Lower lobe of right lung (tissue), 2 donors: ENCODE results near the gene PPP1R36. TPM values are rescaled to one million over a fixed set of nuclear protein-coding genes. Genes with fewer than 3 reads are reported as not detected.

Source experiments
- ATAC-seq, 2 donors: fragments of 200-7000 bp; cut with Tn5 transposase; one replicate each; pipeline ENCODE4 v1.9.1; 2020 to 2022; ENCODE audit warnings: mild to moderate bottlenecking in 2 of 2, moderate library complexity in 2 of 2
- DNase-seq: peaks from one replicate; pipeline ENCODE4 v3.0.0-alpha.2; 2020
- H3K27ac ChIP-seq: fragments of 200-600 bp; one replicate; pipeline ENCODE4 v1.8.0; 2022
- H3K27me3 ChIP-seq: fragments of 200-600 bp; one replicate; pipeline ENCODE4 v1.8.0; 2022; ENCODE audit warnings: low read depth
- H3K36me3 ChIP-seq: fragments of 200-600 bp; one replicate; pipeline ENCODE4 v1.8.0; 2022; ENCODE audit warnings: mild to moderate bottlenecking
- H3K4me1 ChIP-seq: fragments of 200-600 bp; one replicate; pipeline ENCODE4 v1.8.0; 2022
- H3K4me3 ChIP-seq: fragments of 200-600 bp; one replicate; pipeline ENCODE4 v1.8.0; 2022; ENCODE audit warnings: mild to moderate bottlenecking
- H3K9me3 ChIP-seq: fragments of 200-600 bp; one replicate; pipeline ENCODE4 v1.8.0; 2022
- intact Hi-C: fragments of 100-400 bp; cut with DNase I; formaldehyde crosslinking; loops from one replicate; pipeline ENCODE4 v1.11.0; 2022
- total RNA-seq: library from RNA; stranded (reverse); fragmentation: NEBNext Ultra II Directional; extraction: Animal tissue kit (Norgen Biotek cat#: 25700); gene quantifications from one replicate; pipeline ENCODE4 v1.2.1, GENCODE V29; 2021
- TF ChIP-seq, protein P1 (sequence below): fragments of 200-600 bp; IDR thresholded peaks from one replicate; pipeline ENCODE4 v1.8.0; 2022; ENCODE audit warnings: antibody characterized with exemption, mild to moderate bottlenecking
- donor health status: DM: no; HTN: yes; CAD: no; lungs with severe emphysema.

PPP1R36 gene
- total RNA-seq, 1 donor from 2014 or later: 0.97 TPM

DNA sequence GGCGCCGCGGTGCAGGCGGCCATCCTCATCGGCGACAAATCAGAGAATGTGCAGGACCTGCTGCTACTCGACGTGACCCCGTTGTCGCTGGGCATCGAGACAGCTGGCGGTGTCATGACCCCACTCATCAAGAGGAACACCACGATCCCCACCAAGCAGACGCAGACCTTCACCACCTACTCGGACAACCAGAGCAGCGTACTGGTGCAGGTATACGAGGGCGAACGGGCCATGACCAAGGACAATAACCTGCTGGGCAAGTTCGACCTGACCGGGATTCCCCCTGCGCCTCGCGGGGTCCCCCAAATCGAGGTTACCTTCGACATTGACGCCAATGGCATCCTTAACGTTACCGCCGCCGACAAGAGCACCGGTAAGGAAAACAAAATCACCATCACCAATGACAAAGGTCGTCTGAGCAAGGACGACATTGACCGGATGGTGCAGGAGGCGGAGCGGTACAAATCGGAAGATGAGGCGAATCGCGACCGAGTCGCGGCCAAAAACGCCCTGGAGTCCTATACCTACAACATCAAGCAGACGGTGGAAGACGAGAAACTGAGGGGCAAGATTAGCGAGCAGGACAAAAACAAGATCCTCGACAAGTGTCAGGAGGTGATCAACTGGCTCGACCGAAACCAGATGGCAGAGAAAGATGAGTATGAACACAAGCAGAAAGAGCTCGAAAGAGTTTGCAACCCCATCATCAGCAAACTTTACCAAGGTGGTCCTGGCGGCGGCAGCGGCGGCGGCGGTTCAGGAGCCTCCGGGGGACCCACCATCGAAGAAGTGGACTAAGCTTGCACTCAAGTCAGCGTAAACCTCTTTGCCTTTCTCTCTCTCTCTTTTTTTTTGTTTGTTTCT, 7.6 kb upstream of the PPP1R36 start:
- TF ChIP-seq, protein P1, sequence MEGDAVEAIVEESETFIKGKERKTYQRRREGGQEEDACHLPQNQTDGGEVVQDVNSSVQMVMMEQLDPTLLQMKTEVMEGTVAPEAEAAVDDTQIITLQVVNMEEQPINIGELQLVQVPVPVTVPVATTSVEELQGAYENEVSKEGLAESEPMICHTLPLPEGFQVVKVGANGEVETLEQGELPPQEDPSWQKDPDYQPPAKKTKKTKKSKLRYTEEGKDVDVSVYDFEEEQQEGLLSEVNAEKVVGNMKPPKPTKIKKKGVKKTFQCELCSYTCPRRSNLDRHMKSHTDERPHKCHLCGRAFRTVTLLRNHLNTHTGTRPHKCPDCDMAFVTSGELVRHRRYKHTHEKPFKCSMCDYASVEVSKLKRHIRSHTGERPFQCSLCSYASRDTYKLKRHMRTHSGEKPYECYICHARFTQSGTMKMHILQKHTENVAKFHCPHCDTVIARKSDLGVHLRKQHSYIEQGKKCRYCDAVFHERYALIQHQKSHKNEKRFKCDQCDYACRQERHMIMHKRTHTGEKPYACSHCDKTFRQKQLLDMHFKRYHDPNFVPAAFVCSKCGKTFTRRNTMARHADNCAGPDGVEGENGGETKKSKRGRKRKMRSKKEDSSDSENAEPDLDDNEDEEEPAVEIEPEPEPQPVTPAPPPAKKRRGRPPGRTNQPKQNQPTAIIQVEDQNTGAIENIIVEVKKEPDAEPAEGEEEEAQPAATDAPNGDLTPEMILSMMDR: no peak
- DNase-seq: no peak
- Histone ChIP-seq H3K9me3 (peaks cover 7% of the 10 kb centered on the region), H3K27ac (no peak overlapping the region), H3K4me3 (peak overlapping the region; percentile 78), H3K36me3 (no peaks in the 10 kb centered on the region), H3K4me1 (peaks cover 4% of the 10 kb centered on the region), H3K27me3 (peaks cover 10% of the 10 kb centered on the region)
- ATAC-seq: no peak
- intact Hi-C loops: no loop called here

DNA sequence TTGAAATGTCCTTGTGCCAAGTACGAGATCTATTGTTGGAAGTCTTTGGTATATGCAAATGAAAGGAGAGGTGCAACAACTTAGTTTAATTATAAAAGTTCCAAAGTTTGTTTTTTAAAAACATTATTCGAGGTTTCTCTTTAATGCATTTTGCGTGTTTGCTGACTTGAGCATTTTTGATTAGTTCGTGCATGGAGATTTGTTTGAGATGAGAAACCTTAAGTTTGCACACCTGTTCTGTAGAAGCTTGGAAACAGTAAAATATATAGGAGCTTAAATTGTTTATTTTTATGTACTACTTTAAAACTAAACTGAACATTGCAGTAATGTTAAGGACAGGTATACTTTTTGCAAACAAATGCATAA, 6.9 kb upstream of the PPP1R36 start:
- intact Hi-C loops: no loop called here
- Histone ChIP-seq H3K27me3 (peaks cover 10% of the 10 kb centered on the region), H3K4me1 (peaks cover 4% of the 10 kb centered on the region), H3K4me3 (peak overlapping the region; percentile 78), H3K36me3 (no peaks in the 10 kb centered on the region), H3K27ac (no peak overlapping the region), H3K9me3 (peaks cover 7% of the 10 kb centered on the region)
- TF ChIP-seq, protein P1: no peak
- DNase-seq (no peak), ATAC-seq (no peak)

DNA sequence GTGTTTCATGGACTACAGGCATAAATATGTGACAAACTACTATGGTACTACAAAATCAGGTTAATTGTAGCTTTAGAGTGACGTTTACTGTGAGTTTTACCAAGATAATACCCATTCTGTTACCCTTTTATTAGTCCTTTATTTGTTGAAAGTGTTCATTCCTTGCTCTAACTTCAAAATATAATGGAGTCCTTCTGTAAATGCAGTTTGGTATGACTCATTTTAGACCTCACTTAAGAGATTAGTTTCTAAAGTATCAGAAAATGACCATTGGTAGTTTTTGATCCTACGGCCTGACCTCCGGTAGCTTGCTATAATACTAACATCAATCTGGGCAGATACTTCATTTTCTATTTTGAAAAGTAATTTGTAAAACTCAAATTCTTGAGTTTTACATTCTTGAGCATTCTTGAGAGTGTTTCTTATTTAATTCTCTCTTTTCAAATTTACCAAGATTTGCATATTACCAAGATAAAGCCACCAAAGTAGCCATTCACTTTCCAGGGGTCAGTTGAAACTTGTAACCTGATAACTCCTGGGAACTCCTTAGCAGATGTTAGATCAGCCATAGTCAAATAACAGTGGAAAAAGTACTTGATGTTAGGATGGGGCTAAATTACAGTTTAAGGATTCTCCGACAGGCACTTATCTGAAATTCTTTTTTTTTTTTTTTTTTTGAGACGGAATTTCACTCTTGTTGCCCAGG, 5.0 kb upstream of the PPP1R36 start:
- intact Hi-C loops: no loop called here
- Histone ChIP-seq H3K9me3 (peaks cover 7% of the 10 kb centered on the region), H3K4me1 (peaks cover 10% of the 10 kb centered on the region), H3K27ac (no peak overlapping the region), H3K4me3 (no peak overlapping the region), H3K36me3 (no peaks in the 10 kb centered on the region), H3K27me3 (peaks cover 10% of the 10 kb centered on the region)
- no peak for ATAC-seq
- TF ChIP-seq, protein P1: no peak
- no peak for DNase-seq

DNA sequence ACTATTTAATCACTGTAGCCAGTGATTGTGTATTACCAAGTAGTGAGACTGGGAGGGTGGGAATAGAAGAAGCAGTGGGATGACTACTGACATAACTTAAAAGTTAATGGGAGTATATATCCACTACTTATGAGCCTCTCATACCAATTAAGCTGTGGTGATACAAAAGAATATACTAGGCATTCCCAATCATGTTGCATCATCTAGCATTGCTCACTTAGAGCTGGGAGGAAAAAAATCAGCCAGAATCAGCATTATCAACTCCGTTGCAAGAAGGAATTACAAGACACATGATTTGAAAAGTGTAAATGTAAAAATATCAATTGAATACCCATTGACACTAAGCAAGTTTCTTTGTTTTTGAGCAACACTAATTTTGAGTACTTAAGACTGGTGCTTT, 745 bp upstream of the PPP1R36 start:
- no peak for DNase-seq
- H3K27me3 ChIP-seq: no peaks in the 10 kb centered on the region
- no peak overlapping the region for H3K4me3 ChIP-seq
- intact Hi-C loops: no loop called here
- no peak overlapping the region for H3K27ac ChIP-seq
- H3K4me1 ChIP-seq: peaks cover 13% of the 10 kb centered on the region
- ATAC-seq: no peak
- TF ChIP-seq, protein P1: no peak
- no peaks in the 10 kb centered on the region for H3K9me3 ChIP-seq
- no peaks in the 10 kb centered on the region for H3K36me3 ChIP-seq

DNA sequence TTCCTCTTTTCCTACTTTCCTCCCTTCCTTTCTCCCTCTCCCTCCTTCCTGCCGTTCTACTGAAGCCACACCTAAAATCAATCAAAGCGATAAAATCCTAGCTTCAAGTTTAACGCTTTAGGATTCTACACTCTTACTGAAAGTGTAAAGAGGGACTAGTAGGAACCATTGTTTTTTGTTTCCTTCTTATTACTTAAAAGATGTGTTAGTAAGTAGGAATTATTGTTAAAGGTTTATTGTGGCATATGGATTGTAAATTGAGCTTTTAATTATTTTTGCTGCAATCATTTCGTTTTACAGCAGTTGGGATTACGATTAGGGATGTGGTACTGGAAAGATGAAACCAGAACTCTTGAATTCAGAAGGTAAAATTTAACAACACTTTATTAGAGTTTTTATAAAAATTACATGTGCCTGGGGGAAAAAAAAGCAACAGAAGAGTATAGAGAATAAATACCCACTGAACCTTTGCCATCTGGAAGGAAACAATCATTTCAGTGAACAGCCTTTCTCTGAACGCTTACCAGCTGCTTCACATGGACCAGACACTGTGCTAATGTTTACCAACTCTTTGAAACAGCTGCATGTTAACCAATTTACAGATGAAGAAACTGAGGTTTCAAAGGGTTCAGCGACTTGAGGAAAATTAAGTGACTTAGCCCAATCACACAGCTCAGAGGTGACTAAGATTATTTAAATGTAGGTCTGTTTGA, 1.0 kb downstream of the PPP1R36 start:
- ATAC-seq: no peak
- Histone ChIP-seq H3K4me3 (peak overlapping the region; percentile 54), H3K36me3 (no peaks in the 10 kb centered on the region), H3K27ac (no peak overlapping the region), H3K9me3 (no peaks in the 10 kb centered on the region), H3K4me1 (peaks cover 13% of the 10 kb centered on the region), H3K27me3 (no peaks in the 10 kb centered on the region)
- TF ChIP-seq, protein P1: no peak
- intact Hi-C loops: no loop called here
- DNase-seq: no peak
